GM21390 (cell line): ENCODE results near the gene GNB5.

Experiments
- ATAC-seq: cut with Tn5 transposase; IDR thresholded peaks from one replicate; pipeline ENCODE4 v1.9.1; 2021; ENCODE audit not compliant: unreplicated experiment

Gene GNB5

GRCh38 chr15:52146261-52146660, 44.9 kb downstream of the GNB5 start:
- ATAC-seq, result no peak

DNA sequence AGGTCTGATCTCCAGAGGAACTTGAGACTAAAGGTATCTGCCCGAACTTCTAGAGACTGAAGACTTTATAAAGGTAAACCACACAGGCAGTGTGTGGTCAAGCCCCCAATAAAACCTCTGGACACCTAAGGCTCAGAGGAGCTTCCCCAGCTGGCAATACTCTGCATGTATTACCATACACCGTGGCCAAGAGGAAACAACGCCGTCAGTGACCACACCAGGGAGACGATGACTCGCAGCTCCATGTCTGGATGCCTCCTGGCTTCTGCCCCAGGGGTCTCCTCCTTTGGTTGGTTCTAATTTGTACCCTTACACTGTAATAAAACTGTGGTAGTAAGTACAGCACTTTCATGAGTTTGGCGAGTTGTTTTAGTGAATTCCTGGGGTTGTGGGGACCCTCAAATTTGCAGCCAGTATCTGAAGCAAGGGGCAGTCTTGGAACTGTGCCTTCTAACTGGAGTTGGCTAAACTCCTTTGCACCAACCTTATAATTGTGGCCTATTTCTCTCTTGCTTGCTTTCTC, 46.5 kb downstream of the GNB5 start:
- ATAC-seq, result no peak

DNA sequence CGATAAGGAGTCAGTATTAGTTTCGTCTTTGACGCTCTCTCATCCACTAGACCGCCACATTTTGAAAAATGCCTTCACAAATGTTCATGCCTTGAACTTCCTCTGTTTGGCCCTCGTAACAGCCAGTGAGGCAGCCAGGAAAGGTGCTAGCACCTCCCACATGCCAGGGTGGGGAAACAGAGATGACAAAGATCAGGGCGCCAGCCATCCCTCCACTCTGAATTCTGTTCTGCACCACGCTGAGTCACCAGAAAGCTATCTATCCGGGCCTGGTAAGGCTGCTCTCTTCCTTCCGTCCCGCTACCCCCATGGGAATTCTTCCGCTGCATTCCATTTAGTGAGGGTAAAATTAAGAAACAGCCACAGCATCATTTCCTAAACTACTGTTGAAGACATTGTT, 47.3 kb downstream of the GNB5 start:
- no peak for ATAC-seq

- no peak for ATAC-seq
Observed at GRCh38 chr15:52140646-52141045, 50.5 kb downstream of the GNB5 start.

GRCh38 chr15:52139599-52140462, 51.4 kb downstream of the GNB5 start:
- peak; percentile 61 for ATAC-seq

DNA sequence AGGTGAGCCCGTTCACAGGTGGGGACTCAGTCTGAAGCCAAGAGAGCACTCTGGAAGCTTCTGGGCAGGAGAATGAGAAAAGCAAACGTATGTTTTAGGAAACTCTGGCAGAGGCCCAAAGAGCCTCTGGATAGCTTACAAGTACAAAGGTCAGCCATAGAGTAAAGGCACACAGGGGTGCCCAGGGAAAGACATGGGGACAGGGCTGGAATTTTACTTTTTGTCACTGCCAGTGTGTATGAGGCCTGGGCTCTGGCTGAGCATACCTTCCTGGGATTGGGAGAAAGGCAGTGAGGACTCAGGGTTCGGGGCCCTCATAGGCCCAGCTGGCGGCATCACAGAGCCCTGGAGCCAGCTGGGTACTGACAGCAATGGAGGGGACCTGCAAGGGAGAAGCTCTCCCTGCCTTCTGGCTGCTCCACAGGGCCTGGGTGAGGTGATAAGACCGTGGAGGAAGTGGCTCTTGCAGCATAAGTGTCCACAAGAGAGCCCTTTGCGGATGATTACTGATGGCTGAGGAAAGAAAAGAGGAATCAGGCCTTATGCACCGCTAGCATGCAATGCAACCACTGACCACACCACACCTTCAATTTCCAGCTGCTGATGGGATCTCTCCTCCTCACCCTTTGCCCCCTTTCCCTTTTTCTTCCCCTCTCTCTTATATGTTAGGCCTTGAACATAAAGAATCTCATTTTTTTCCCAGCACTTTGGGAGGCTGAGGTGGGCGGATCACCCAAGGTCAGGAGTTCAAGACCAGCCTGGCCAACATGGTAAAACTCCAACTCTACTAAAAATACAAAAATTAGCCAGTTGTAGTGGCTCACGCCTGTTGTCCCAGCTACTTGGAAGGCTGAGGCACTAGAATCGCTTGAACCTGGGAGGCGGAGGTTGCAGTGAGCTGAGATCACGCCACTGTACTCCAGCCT, 53.5 kb downstream of the GNB5 start:
- no peak for ATAC-seq

DNA sequence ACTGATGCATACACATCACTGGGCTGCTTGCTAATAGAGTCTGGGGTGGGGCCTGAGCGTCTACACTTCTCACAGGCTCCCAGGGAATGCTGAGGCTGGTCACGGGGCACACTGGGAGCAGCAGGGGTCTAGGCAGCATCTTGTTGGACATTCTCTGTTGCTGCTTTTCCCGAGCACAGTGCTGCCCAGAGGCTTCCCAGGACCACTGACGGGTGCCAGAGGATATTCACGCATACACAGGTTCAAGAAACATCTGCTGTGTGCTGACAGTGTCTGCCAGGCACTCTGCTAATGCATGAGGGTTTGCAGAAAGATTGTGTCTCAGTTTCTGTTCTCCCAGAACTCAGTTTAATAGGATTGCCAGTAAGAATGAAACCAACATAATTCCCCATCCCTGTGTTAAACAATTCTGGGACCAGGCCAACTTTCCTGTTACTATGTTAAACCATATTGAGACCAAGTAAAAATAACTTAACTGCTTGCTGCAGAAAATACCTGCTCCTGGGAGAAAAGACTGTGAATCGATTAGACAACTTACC, 54.7 kb downstream of the GNB5 start:
- ATAC-seq, result no peak

DNA sequence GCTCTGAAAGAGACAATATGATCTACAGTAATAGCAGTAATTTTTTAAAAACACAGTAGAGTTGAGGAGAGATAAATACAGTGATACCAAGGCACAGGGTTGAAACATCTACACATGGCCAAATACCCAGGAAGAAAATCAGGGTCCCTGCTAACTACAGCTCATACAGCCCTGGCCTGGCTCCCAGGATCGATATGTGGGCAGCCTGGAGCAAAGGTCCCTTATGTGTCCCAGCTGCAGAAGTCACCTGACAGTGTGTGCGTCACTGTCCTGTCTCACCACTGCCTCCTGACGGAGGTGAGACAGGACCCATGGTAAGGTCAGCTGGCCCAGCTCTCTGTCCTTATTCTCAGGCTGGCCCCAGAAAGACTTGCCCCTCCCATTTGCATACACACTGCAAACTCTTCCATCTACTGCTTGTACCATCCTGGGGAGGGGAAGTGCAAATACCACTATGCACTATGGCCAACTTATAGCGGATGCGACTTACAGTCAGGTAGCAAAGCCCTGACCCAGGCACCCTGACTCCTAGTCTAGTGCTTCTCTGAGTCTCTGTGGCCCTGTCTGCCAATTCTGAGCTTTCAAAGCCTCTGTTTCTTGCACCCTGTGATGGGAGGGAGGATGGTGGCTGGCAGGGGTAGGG, 56.6 kb downstream of the GNB5 start:
- no peak for ATAC-seq

DNA sequence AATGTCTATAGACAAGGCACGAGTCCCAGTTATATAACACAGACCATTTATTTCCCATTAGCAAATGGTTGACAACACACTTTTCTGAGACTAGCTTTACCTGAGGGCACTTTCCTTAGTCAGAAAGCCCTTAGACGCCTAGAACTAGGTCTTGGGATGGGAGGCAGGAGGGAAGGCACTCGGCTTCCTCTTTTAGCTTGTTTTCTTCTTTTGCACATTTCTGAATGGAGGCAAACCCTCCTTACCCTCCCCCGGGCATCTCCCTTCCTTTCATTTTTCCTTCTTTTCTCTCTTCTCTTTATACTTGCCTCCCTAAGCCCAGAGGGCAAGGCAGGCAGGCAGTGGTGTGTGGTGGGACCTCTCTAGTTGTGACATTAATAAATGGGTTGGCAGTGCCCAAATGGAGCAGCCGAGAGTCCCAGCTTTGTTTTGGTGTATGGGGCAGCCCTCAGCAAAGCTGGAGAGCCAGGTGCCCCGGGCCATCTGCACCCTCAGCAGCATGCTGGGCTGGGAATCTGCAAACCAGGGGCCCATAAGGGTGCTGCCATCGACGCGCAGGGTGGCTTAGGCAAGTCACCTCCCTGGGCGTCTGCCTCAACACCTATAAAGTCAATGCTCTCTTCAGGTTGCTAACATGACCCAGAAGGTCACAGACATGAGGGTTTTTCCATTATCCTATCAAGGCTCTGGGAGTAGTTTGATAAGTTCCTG, 57.5 kb downstream of the GNB5 start:
- no peak for ATAC-seq

GRCh38 chr15:52132066-52132465, 59.1 kb downstream of the GNB5 start:
- ATAC-seq, result no peak

GRCh38 chr15:52128568-52128967, 62.6 kb downstream of the GNB5 start:
- no peak for ATAC-seq

- ATAC-seq, result no peak
Observed at GRCh38 chr15:52124270-52124880, 66.8 kb downstream of the GNB5 start.

DNA sequence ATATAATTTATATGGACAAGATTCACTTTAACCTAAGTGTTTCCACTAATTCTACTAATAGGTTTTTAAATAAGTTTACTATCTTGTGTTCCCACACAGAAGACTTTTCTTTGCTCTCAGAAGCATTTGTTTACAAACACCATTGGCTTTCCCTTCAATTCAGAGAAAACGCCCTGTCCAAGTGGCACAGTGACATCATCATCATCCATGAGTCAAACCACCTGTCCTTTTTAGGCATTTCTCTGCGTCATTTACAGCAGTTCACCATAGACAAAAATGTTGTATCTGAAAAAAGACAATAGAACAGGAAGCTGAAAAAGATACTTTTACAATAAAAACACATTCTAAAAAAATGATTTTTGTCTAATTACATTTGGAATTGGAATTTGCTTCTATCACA, 69.3 kb downstream of the GNB5 start:
- no peak for ATAC-seq

GRCh38 chr15:52121006-52121405, 70.2 kb downstream of the GNB5 start:
- no peak for ATAC-seq

- ATAC-seq, result no peak
Observed at GRCh38 chr15:52120488-52120887, 70.7 kb downstream of the GNB5 start.

DNA sequence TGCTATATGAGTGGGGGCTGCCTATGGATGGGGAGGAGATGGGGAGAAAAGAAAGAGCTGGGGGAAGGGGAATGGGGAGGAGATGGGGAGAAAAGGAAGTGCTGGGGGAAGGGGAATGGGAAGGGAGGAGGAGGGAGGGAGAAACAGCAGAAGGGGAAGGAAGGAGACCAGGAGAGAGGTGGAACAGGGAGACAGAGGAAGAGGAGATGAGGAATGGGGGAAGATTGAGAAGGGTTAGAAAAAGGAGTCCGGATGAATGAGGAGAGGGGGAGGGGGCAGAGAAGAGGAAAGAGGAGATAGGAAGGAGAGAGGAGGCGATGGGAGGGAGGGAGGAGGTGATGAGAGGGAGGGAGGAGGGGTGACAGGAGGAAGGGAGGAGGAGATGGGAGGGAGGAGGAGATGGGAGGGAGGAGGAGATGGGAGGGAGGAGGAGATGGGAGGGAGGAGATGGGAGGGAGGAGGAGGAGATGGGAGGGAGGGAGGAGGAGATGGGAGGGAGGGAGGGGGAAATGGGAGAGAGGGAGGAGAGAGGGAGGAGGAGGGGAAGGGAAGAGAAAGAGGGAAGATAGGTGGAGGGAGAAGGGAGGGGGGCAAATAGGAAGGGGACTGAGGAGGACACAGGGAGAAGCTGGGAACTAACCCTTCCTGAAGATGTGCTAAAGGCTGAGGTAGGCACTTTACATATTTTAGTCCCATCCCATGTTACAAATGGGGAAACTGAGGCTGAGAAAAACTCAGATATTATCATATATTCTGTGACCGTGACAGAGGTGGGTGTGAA, 72.0 kb downstream of the GNB5 start:
- ATAC-seq, result no peak

- ATAC-seq, result no peak
Observed at GRCh38 chr15:52117549-52117948, 73.6 kb downstream of the GNB5 start.

DNA sequence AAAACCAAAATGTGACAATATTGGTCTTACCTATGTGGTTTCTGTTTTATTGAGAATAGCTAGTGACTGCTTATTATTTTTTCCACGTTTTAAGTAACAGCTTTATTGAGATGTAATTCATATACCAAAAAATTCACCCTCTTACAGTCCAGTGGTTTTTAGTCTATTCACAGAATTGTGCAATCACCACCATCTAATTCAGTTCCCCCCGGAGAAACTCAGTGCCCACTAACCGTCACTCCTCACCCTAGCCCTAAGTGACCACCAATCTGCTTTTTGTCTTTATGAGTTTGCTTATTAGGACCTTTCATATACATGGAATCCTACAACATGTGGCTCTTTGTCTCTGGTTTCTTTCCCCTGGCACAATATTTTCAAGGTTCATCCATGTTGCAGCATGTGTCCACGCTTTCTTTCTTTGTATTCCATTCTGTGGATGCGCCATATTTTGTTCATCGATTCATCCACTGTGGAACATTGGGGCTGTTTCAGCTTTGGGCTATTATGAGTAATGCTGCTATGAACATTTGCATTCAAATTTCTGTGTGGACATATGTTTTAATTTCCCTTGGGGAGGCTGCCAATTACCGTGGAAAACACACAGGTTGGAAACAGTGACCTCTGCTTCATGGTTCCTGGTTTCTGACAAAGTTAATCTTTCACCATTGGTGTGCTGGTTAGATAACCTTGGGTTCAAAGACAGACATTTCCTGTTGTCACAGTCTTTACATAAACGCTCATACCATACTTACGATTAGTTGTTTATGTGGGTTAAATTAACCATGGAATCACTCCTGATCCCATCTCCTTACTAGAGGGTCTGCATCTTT, 75.4 kb downstream of the GNB5 start:
- ATAC-seq, result no peak
